Kidney (tissue), 14 donors: ENCODE data around the gene ADGRL1. TPM values are rescaled to one million over a fixed set of nuclear protein-coding genes. Genes with fewer than 3 reads are reported as not detected.
"Not testable (repeated sequence)": the region's sequence is repeated elsewhere in the genome, so short reads cannot be mapped to it uniquely, and the experiment has no call there.

Source experiments
- DNase-seq, 5 donors: peaks; one replicate each; pipeline ENCODE4 v3.0.0-alpha.2; 2013 to 2020
- FAIRE-seq: peaks from 2 replicates; lab custom pipeline; 2012; peaks lifted over from hg19 to GRCh38; lab: Jason Lieb, UNC
- H3K27ac ChIP-seq, 2 donors: one replicate each; pipeline ENCODE4 v1.7.0; 2013; ENCODE audit warnings: low read depth in 2 of 2, low read length in 2 of 2, inconsistent platforms in 1 of 2
- H3K27me3 ChIP-seq: one replicate; pipeline ENCODE4 v1.7.1; 2013; ENCODE audit warnings: low read length, inconsistent platforms; ENCODE audit not compliant: control insufficient read depth, insufficient read depth
- H3K36me3 ChIP-seq, 3 donors: one replicate each; pipeline versions ENCODE4 v1.7.0 to v1.7.1; 2013; ENCODE audit warnings: low read length in 3 of 3, control low read depth in 1 of 3, inconsistent platforms in 1 of 3; ENCODE audit not compliant: insufficient read depth in 3 of 3, control insufficient read depth in 2 of 3
- H3K4me1 ChIP-seq, 3 donors: one replicate each; pipeline versions ENCODE4 v1.7.0 to v1.7.1; 2013; ENCODE audit warnings: low read length in 3 of 3, inconsistent platforms in 1 of 3, low read depth in 1 of 3; ENCODE audit not compliant: control insufficient read depth in 2 of 3, insufficient read depth in 2 of 3
- H3K4me3 ChIP-seq, 3 donors: one replicate each; pipeline versions ENCODE4 v1.7.0 to v1.8.1; 2013; ENCODE audit warnings: low read length in 3 of 3, control low read depth in 1 of 3, inconsistent platforms in 1 of 3
- H3K9ac ChIP-seq, 3 donors: one replicate each; pipeline versions ENCODE4 v1.7.0 to v1.7.1; 2013; ENCODE audit warnings: low read length in 3 of 3, control low read depth in 1 of 3, inconsistent platforms in 1 of 3
- H3K9me3 ChIP-seq, 3 donors: one replicate each; pipeline versions ENCODE4 v1.7.0 to v1.7.1; 2013; ENCODE audit warnings: low read length in 3 of 3, control low read depth in 1 of 3, inconsistent platforms in 1 of 3; ENCODE audit not compliant: control insufficient read depth in 2 of 3, insufficient read depth in 1 of 3
- intact Hi-C: fragments of 100-400 bp; cut with DNase I; formaldehyde crosslinking; loops from one replicate; pipeline ENCODE4 v1.11.1; 2022
- polyA plus RNA-seq: library from polyadenylated mRNA; stranded (reverse); fragments of 350-450 nt; fragmentation: Illumina TruSeq; extraction: RNeasy Lipid Tissue Mini Kit (QIAGEN cat#74804); gene quantifications from one replicate; pipeline ENCODE4 v1.2.3, GENCODE V29; 2014; ENCODE audit warnings: low read depth, low replicate concordance; ENCODE audit not compliant: insufficient read depth
- total RNA-seq: library from RNA; stranded (reverse); fragmentation: NEBNext Ultra II Directional; extraction: Animal tissue kit (Norgen Biotek cat#: 25700); gene quantifications from one replicate; pipeline ENCODE4 v1.2.1, GENCODE V29; 2021
- TF ChIP-seq, protein P1 (sequence below): IDR thresholded peaks from 3 replicates; pipeline ENCODE4 v1.5.1; 2012; ENCODE audit warnings: mild to moderate bottlenecking, moderate library complexity, borderline replicate concordance; ENCODE audit not compliant: insufficient read depth; ENCODE audit errors: extremely low read depth
- donor health status: control.
- donor health status: control.
- donor health status: control.
- donor health status: control.
- donor health status: control.
- donor health status: DM: yes; HTN: yes; CAD: no.
- donor health status: Normal renal cell carcinoma (clear cell type).

The ADGRL1 gene
- total and polyA plus RNA-seq, 2 donors from 2014 or later: 6.3 to 30.2 TPM

DNA sequence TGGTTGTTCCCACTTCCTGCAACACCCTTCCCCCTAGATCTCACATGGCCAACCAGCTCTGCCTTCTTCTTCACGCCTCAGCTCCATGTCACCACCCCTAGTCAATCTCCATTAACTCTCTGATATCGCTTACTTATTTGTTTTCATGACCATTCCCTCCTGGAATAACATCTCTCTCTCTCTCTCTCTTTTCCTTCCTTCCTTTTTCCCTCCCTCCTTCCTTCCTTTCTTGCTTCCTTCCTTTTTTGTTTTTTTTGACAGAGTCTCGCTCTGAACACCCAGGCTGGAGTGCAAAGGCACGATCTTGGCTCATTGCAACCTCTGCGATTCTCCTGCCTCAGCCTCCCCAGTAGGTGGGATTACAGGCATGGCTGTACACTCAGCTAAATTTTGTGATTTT, 44.9 kb upstream of the ADGRL1 start:
- intact Hi-C loops: no loop called here
- TF ChIP-seq, protein P1, sequence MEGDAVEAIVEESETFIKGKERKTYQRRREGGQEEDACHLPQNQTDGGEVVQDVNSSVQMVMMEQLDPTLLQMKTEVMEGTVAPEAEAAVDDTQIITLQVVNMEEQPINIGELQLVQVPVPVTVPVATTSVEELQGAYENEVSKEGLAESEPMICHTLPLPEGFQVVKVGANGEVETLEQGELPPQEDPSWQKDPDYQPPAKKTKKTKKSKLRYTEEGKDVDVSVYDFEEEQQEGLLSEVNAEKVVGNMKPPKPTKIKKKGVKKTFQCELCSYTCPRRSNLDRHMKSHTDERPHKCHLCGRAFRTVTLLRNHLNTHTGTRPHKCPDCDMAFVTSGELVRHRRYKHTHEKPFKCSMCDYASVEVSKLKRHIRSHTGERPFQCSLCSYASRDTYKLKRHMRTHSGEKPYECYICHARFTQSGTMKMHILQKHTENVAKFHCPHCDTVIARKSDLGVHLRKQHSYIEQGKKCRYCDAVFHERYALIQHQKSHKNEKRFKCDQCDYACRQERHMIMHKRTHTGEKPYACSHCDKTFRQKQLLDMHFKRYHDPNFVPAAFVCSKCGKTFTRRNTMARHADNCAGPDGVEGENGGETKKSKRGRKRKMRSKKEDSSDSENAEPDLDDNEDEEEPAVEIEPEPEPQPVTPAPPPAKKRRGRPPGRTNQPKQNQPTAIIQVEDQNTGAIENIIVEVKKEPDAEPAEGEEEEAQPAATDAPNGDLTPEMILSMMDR: no peak

DNA sequence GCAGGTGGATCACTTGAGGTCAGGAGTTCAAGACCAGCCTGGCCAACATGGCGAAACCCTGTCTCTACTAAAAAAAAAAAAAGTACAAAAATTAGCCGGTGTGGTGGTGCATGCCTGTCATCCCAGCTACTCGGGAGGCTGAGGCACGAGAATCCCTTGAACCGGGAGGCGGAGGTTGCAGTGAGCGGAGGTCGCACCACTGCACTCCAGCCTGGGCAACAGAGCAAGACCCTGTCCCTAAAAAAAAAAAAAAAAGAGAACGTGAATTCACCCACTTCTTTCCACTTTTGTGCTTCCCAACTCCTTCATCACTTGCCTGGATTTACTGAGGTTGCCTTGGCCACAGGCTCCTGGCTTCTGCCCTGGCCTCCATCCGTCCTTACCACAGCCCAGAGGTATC, 44.3 kb upstream of the ADGRL1 start:
- DNase-seq, H3K9me3 ChIP-seq, FAIRE-seq, H3K36me3 ChIP-seq, H3K9ac ChIP-seq, H3K4me3 ChIP-seq, H3K4me1 ChIP-seq, H3K27me3 ChIP-seq, intact Hi-C loops, H3K27ac ChIP-seq: not testable (repeated sequence)

More for the DNA sequence above, 44.9 kb upstream of the ADGRL1 start:
- H3K9me3 ChIP-seq: no peaks in the 10 kb centered on the region
- no peaks in the 10 kb centered on the region for H3K27me3 ChIP-seq
- H3K9ac ChIP-seq: no peak overlapping the region
- H3K4me3 ChIP-seq: no peak overlapping the region
- H3K4me1 ChIP-seq: no peaks in the 10 kb centered on the region
- H3K27ac ChIP-seq: no peak overlapping the region
- peak in 1 of 5 donors; percentile 48 for DNase-seq
- no peaks in the 10 kb centered on the region for H3K36me3 ChIP-seq
- no peak for FAIRE-seq

DNA sequence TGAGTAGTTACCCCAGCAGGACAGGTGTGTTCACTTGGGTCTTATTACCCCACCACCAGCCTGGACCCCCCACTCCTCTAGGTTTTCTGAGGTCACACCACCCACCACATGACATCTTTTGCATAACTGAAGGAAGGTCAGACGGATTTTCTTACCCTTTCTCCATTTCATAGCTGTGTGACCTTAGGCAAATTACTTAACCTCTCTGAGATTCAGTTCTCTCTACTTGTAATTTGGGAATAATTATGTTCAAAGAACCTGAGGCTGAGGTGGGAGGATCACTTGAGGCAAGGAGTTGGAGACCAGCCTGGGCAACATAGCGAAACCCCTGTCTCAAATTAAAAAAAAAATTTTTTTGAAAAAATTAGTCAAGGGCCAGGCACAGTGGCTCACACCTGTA, 43.9 kb upstream of the ADGRL1 start:
- H3K4me1 ChIP-seq, H3K9ac ChIP-seq, H3K27ac ChIP-seq, H3K27me3 ChIP-seq, intact Hi-C loops, FAIRE-seq, H3K4me3 ChIP-seq, DNase-seq, H3K36me3 ChIP-seq, H3K9me3 ChIP-seq: not testable (repeated sequence)

DNA sequence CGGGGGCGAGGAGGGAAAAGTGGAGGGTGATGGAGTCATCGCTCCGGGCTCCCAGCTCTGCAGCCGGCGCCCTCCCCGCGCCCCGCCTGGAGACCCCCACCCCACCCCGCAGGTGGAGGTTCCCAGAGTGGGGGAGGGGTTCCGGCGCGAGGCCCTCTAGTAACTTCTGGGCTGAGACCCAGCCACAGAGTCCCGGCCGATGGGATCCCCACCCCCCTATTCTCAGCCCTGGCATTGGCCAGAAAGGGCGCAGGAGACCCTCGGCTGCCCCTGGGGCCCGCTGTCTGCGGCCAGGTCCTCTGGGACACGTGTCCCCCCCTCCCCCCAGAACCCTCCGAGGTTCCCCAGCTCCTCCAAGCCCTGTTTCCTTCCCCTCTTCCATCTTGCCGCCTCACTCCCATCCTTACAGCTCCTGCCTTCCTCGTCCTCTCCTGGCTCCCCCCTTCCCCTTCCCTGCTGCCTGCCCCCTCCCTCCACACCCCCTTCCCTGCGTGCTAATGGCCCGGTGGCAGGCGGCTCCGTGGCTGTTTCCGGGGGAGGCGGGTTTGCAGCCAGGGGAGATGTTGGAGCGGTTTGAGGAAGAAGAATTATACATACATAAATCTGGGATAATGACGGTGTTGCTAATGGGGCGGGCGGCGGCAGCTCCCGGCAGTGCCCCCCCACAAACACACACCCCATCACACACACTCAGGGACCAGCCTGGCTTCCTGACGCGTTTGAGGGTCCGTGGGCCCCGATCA, 43.2 kb upstream of the ADGRL1 start:
- H3K9me3 ChIP-seq, H3K27me3 ChIP-seq, H3K9ac ChIP-seq, intact Hi-C loops, H3K4me1 ChIP-seq, H3K27ac ChIP-seq, H3K36me3 ChIP-seq, FAIRE-seq: not testable (repeated sequence)
- peak overlapping the region in 2 of 3 donors; percentile 17 to 30 for H3K4me3 ChIP-seq
- DNase-seq: peak; percentile 74 to 87 (median 83)

DNA sequence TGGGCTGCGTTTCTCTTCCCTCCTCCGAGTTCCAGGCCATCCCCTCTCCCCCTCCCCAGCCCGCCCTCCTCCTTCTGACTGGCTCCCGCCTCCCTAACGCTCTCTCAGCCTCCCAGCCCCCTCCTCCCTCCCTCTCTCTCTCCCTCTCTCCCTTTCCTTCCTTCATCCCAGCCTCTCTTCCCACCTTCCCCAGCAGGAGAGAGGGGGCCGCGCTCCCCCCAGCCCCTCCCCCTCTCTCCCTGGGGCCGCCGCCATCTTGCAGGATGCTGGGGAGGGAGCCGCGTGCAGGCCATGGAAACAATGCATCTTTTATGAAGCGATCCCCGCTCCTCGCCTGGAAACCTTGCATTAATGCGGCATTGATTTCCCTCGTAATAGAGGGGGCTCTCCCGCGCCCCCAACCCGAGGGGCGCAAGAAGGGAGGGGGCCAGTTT, 42.6 kb upstream of the ADGRL1 start:
- no peak overlapping the region for H3K9ac ChIP-seq
- H3K4me1 ChIP-seq: no peaks in the 10 kb centered on the region
- H3K27ac ChIP-seq: no peak overlapping the region
- no peaks in the 10 kb centered on the region for H3K9me3 ChIP-seq
- no peaks in the 10 kb centered on the region for H3K36me3 ChIP-seq
- H3K4me3 ChIP-seq: peak overlapping the region in 2 of 3 donors; percentile 17 to 26
- TF ChIP-seq, protein P1: no peak
- intact Hi-C loops: no loop called here
- H3K27me3 ChIP-seq: no peaks in the 10 kb centered on the region
- DNase-seq: peak; percentile 84 to 97 (median 95)
- FAIRE-seq: no peak

DNA sequence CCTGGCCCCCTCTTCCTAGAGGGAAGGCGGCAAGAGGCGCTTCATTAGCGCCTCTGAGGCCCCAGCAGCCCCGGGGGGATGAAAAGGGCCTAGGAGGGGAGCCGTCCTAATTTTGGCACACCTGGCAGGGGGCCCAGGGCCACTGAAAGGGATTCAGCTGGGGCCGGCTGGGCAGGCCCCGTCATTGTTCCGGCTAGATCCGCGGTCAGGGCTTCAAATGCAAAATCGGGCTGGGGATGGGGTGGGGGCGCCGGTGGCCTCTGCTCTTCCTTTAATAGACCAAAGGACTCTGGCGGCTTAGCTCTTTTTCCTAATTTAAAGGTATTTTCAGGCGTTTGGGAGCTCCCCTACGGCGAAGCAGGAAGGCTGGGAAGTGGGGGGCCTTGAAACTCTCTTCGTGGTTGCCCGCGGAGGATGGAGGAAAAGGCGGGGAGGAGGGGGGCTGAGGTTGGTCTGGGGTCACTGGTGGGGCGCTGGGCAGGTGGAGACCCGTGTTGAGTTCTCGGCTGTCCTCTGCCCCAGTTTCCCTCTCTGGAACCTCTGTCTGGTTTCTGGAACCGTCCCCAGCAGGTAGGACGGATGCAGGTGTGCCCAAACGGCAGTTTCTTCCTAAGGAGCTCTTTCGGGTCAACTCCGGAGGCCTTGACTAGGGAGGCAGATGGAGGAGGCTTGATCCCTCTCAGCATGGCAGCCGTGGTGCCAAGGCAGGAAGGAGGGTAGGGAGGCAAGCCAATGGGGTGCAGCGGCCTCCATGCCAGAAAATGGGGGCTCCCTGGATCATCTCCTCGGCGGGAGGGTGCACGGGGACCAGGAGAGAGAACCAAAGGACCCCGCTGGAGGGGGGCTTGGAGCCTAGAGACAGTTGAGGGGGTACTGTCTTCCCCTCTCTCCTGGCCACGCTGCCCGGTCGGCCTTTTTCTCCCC, 41.8 kb upstream of the ADGRL1 start:
- intact Hi-C loops, H3K27ac ChIP-seq, H3K9ac ChIP-seq, H3K4me1 ChIP-seq, FAIRE-seq, H3K9me3 ChIP-seq, H3K27me3 ChIP-seq, H3K36me3 ChIP-seq, H3K4me3 ChIP-seq: not testable (repeated sequence)
- DNase-seq: peak in 4 of 5 donors; percentile 42 to 82 (median 56)
